GM12878 (cell line): ENCODE results near the gene CTNNB1. TPM values are rescaled to one million over a fixed set of nuclear protein-coding genes. Genes with fewer than 3 reads are reported as not detected.

ENCODE experiments used
- ATAC-seq: fragments of 200-7000 bp; cut with Tn5 transposase; 3 replicates; pipeline ENCODE4 v1.9.1; 2020; ENCODE audit warnings: mild to moderate bottlenecking, moderate library complexity
- BruUV-seq: library from RNA; stranded (reverse); fragments of 400-500 nt; replicated peaks from 2 replicates; lab custom pipeline; 2021; lab: Mats Ljungman, UMichigan
- CTCF ChIA-PET: fragments of 300-600 bp; sonication (Branson Sonifier 250); formaldehyde crosslinking; extraction: SDS; loops from one replicate; lab custom pipeline; 2021; ENCODE audit warnings: inconsistent platforms; lab: Yijun Ruan, JAX
- POLR2A ChIA-PET: fragments of 350-600 bp; formaldehyde crosslinking; extraction: SDS; loops from one replicate; lab custom pipeline; 2021; ENCODE audit warnings: inconsistent platforms; lab: Charles Lee
- RAD21 ChIA-PET: fragments of 300-600 bp; sonication (Branson Sonifier 250); formaldehyde crosslinking; loops from one replicate; lab custom pipeline; 2023; ENCODE audit warnings: antibody characterized with exemption; ENCODE audit not compliant: unreplicated experiment; lab: Charles Lee
- SMC1A ChIA-PET: fragments of 300-600 bp; sonication (Branson Sonifier 250); formaldehyde crosslinking; loops from one replicate; lab custom pipeline; 2023; ENCODE audit not compliant: unreplicated experiment, uncharacterized antibody; lab: Charles Lee
- DNase-seq: peaks from one replicate; pipeline ENCODE4 v3.0.0-alpha.2; 2011; ENCODE audit warnings: low read depth, low spot score
- FAIRE-seq: peaks from 3 replicates; lab custom pipeline; 2011; peaks lifted over from hg19 to GRCh38; lab: Jason Lieb, UNC
- H2AFZ ChIP-seq: 2 replicates; pipeline ENCODE4 v1.6.0; 2011; ENCODE audit warnings: low read depth, low read length, control low read depth; ENCODE audit not compliant: control insufficient read depth
- H3K27ac ChIP-seq: 2 replicates; pipeline ENCODE4 v1.5.1; 2011; ENCODE audit warnings: control low read depth; ENCODE audit not compliant: control insufficient read depth, insufficient read depth
- H3K27me3 ChIP-seq, 2 experiments: replicated peaks in 1 of 2; 2 replicates each; pipeline versions ENCODE4 v1.6.0 to v1.6.1; 2011; ENCODE audit warnings: low read length in 1 of 2; ENCODE audit not compliant: control insufficient read depth in 2 of 2, insufficient read depth in 2 of 2
- H3K36me3 ChIP-seq, 2 experiments: 2 replicates each; pipeline ENCODE4 v1.5.1; 2011; ENCODE audit warnings: low read length in 1 of 2; ENCODE audit not compliant: control insufficient read depth in 2 of 2, insufficient read depth in 2 of 2
- H3K4me1 ChIP-seq: 2 replicates; pipeline ENCODE4 v1.6.1; 2011; ENCODE audit warnings: mild to moderate bottlenecking, low read length, moderate library complexity, mixed read lengths; ENCODE audit not compliant: control insufficient read depth, insufficient read depth
- H3K4me2 ChIP-seq: 2 replicates; pipeline ENCODE4 v1.6.0; 2011; ENCODE audit warnings: control low read depth; ENCODE audit not compliant: control insufficient read depth, insufficient read depth
- H3K4me3 ChIP-seq: fragments of 200-600 bp; sonication (generic); 2 replicates; pipeline ENCODE4 v1.5.1; 2016
- H3K79me2 ChIP-seq: 2 replicates; pipeline ENCODE4 v1.6.0; 2011; ENCODE audit warnings: low read length; ENCODE audit not compliant: control insufficient read depth, insufficient read depth
- H3K9ac ChIP-seq: 2 replicates; pipeline ENCODE4 v1.8.0; 2011; ENCODE audit warnings: low read length, control low read depth, mixed read lengths; ENCODE audit not compliant: control insufficient read depth, insufficient read depth
- H3K9me3 ChIP-seq: replicated peaks from 3 replicates; pipeline ENCODE4 v1.5.1; 2011; ENCODE audit warnings: mild to moderate bottlenecking, low read length; ENCODE audit not compliant: control insufficient read depth, insufficient read depth
- H4K20me1 ChIP-seq: 2 replicates; pipeline ENCODE4 v1.6.0; 2011; ENCODE audit not compliant: control insufficient read depth, insufficient read depth
- BRCA1 ChIP-seq: IDR thresholded peaks from 2 replicates; pipeline ENCODE4 v1.6.1; 2011; ENCODE audit warnings: low read depth, low read length, improper control_type of control experiment
- CBX3 ChIP-seq: fragments of 200-600 bp; sonication (generic); IDR thresholded peaks from 2 replicates; pipeline ENCODE4 v1.6.1; 2016; ENCODE audit warnings: low read depth, borderline replicate concordance
- NR2C1 ChIP-seq: fragments of 450-650 bp; IDR thresholded peaks from 2 replicates; pipeline ENCODE4 v1.6.1; 2017; ENCODE audit warnings: antibody characterized with exemption, mild to moderate bottlenecking, moderate library complexity
- PAX8 ChIP-seq: fragments of 450-650 bp; IDR thresholded peaks from 2 replicates; pipeline ENCODE4 v1.6.1; 2017; ENCODE audit warnings: mild to moderate bottlenecking, moderate library complexity
- PRDM15 ChIP-seq: fragments of 450-650 bp; formaldehyde crosslinking; IDR thresholded peaks from 2 replicates; pipeline ENCODE4 v1.4.0; 2020; ENCODE audit warnings: mild to moderate bottlenecking, moderate library complexity
- SIN3A ChIP-seq: IDR thresholded peaks from 2 replicates; pipeline ENCODE4 v1.6.1; 2012; ENCODE audit warnings: low read depth, low read length, improper control_type of control experiment
- SREBF1 ChIP-seq: IDR thresholded peaks from 2 replicates; pipeline ENCODE4 v1.6.1; 2012; ENCODE audit warnings: mild to moderate bottlenecking, low read length
- TARDBP ChIP-seq: IDR thresholded peaks from 2 replicates; pipeline ENCODE4 v1.6.1; 2016; ENCODE audit warnings: borderline replicate concordance
- USF1 ChIP-seq: IDR thresholded peaks from 2 replicates; pipeline ENCODE4 v1.6.1; 2011; ENCODE audit warnings: borderline replicate concordance, low read depth, mild to moderate bottlenecking, moderate library complexity, mixed read lengths, low read length; ENCODE audit not compliant: insufficient read depth; ENCODE audit errors: extremely low read length
- ZNF24 ChIP-seq: fragments of 450-650 bp; IDR thresholded peaks from 2 replicates; pipeline ENCODE4 v1.6.1; 2017; ENCODE audit warnings: antibody characterized with exemption, mild to moderate bottlenecking
- ZNF274 ChIP-seq: IDR thresholded peaks from one replicate; pipeline ENCODE4 v1.8.0; 2011; ENCODE audit not compliant: insufficient read length, insufficient read depth
- WGBS: methylation state at CpG from one replicate; pipeline ENCODE4 v1.1.6; 2016; ENCODE audit warnings: low lambda C conversion rate; ENCODE audit not compliant: insufficient replicate concordance, insufficient coverage; ENCODE audit errors: missing lambda C conversion rate; 5-methylcytosine and 5-hydroxymethylcytosine counted together
- in situ Hi-C: fragments of 300-500 bp; cut with MboI; formaldehyde crosslinking; loops from 9 replicates; pipeline ENCODE4 v1.14.3; 2018; ENCODE audit warnings: mixed read lengths
- intact Hi-C: fragments of 100-400 bp; cut with micrococcal nuclease; formaldehyde crosslinking; loops from one replicate; pipeline ENCODE4 v1.14.2; 2022; ENCODE audit not compliant: unreplicated experiment
- polyA plus RNA-seq, 11 experiments: library from polyadenylated mRNA; depleted of rRNA in 4 of 11; unstranded in 6 of 11; stranded (reverse) in 5 of 11; fragments of >200 nt; fragmentation: Nextera tagmentation in 4 of 11; fragmentation: Illumina TruSeq in 1 of 11; extraction: Ambion mirVana in 4 of 11; extraction: Trizol in 1 of 11; gene quantifications; 1 replicate in 1 of 11; 2 replicates in 10 of 11; pipeline versions ENCODE4 v1.2.1 to v1.2.3, GENCODE V29; 2011 to 2016; ENCODE audit warnings: inconsistent platforms in 2 of 11, missing spikeins in 2 of 11, low read depth in 1 of 11
- total RNA-seq, 4 experiments: library from RNA; depleted of rRNA in 3 of 4; stranded (reverse); fragments of >200 nt in 3 of 4; fragmentation: Illumina TruSeq in 1 of 4; extraction: Trizol in 1 of 4; gene quantifications; 2 replicates each; pipeline versions ENCODE4 v1.2.1 to v1.2.3, GENCODE V29; 2013 to 2021
- TF ChIP-seq, protein P1 (sequence below), 3 experiments: IDR thresholded peaks in 2 of 3; conservative IDR thresholded peaks in 1 of 3; 2 replicates each; pipeline ENCODE4 v1.5.1; 2011; ENCODE audit warnings: low read depth in 3 of 3, low read length in 3 of 3, mild to moderate bottlenecking in 3 of 3, control low read depth in 2 of 3, moderate library complexity in 2 of 3, inconsistent platforms in 1 of 3, mixed read lengths in 1 of 3; ENCODE audit not compliant: control insufficient read depth in 2 of 3, insufficient read depth in 1 of 3; ENCODE audit errors: extremely low read depth in 1 of 3

CTNNB1 gene
- total and polyA plus RNA-seq, 10 of the 15 experiments (the other 5 are each of a cell fraction or from before 2014, with no cell fraction given) = 30.4 to 217 (median 138) TPM

DNA sequence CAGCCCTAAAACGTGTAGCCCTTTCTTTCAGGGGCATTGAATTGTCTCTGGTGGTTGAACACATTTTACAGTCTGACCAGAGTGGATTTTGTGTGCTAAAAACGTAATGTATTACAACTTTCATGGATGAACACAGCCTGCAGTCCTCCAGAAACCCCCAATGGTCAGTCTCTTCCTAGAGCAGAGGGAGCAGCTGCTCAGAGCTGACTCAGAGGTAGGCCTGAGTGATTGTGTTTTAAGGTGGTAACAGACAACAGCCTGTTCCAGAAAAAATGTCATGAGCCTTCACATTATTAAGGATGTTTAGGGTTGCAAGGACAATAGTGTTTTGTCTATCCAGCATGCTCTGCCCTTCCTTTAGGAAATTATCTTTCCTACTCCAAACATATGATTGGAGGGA, 34.5 kb upstream of the CTNNB1 start:
- ChIA-PET SMC1A (no interaction called here), CTCF (no interaction called here), RAD21 (no interaction called here), POLR2A (no interaction called here)
- Histone ChIP-seq H2AFZ (no peak overlapping the region), H3K36me3 (no peaks in the 10 kb centered on the region), H3K4me1 (no peaks in the 10 kb centered on the region), H3K4me3 (no peak overlapping the region), H3K9me3 (no peaks in the 10 kb centered on the region), H4K20me1 (no peaks in the 10 kb centered on the region), H3K27me3 (no peaks in the 10 kb centered on the region), H3K27ac (no peak overlapping the region), H3K79me2 (no peaks in the 10 kb centered on the region), H3K4me2 (no peak overlapping the region), H3K9ac (no peak overlapping the region)
- 0% methylated on average over 2 of the region's 2 CpGs for WGBS
- ATAC-seq (no peak), DNase-seq (no peak), FAIRE-seq (no peak)
- in situ Hi-C loops = no loop called here
- no TSS peak for BruUV-seq
- intact Hi-C loops = no loop called here
- TF ChIP-seq PRDM15 (CRISPR knock-in tag) (no peak), BRCA1 (no peak), ZNF274 (no peak), ZNF24 (no peak), PAX8 (no peak), TARDBP (no peak), NR2C1 (no peak), SIN3A (no peak), SREBF1 (no peak), CBX3 (no peak), USF1 (no peak)
- TF ChIP-seq, protein P1, sequence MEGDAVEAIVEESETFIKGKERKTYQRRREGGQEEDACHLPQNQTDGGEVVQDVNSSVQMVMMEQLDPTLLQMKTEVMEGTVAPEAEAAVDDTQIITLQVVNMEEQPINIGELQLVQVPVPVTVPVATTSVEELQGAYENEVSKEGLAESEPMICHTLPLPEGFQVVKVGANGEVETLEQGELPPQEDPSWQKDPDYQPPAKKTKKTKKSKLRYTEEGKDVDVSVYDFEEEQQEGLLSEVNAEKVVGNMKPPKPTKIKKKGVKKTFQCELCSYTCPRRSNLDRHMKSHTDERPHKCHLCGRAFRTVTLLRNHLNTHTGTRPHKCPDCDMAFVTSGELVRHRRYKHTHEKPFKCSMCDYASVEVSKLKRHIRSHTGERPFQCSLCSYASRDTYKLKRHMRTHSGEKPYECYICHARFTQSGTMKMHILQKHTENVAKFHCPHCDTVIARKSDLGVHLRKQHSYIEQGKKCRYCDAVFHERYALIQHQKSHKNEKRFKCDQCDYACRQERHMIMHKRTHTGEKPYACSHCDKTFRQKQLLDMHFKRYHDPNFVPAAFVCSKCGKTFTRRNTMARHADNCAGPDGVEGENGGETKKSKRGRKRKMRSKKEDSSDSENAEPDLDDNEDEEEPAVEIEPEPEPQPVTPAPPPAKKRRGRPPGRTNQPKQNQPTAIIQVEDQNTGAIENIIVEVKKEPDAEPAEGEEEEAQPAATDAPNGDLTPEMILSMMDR (IDR thresholded peaks at IDR 0.05 in 2 of 3, conservative IDR thresholded peaks at IDR 0.05 in 1 of 3; ENCODE audit: control insufficient read depth in 2 of 3, extremely low read depth in 1 of 3, insufficient read depth in 1 of 3, low read depth in 3 of 3, low read length in 3 of 3) = no peak
